Panc1 (cell line): ENCODE data around the gene RYK.

Experiments
- CTCF ChIP-seq: fragments of 450-650 bp; IDR thresholded peaks from 2 replicates; pipeline ENCODE4 v1.5.1; 2017; ENCODE audit warnings: mild to moderate bottlenecking
- POLR2AphosphoS5 ChIP-seq: IDR thresholded peaks from 2 replicates; pipeline ENCODE4 v1.6.1; 2012; ENCODE audit warnings: mild to moderate bottlenecking, low read depth, low read length, moderate library complexity
- REST ChIP-seq, 2 experiments: IDR thresholded peaks; 2 replicates each; pipeline ENCODE4 v1.6.1; 2011 to 2012; ENCODE audit warnings: low read depth in 2 of 2, control low read depth in 1 of 2, low read length in 1 of 2, mild to moderate bottlenecking in 1 of 2, moderate library complexity in 1 of 2; ENCODE audit not compliant: insufficient read depth in 1 of 2
- SIN3A ChIP-seq: IDR thresholded peaks from 2 replicates; pipeline ENCODE4 v1.6.1; 2012; ENCODE audit warnings: low read depth, mild to moderate bottlenecking, low read length, moderate library complexity, borderline replicate concordance; ENCODE audit not compliant: insufficient read depth
- TCF7L2 ChIP-seq: IDR thresholded peaks from 2 replicates; pipeline ENCODE4 v1.6.1; 2011; ENCODE audit warnings: mild to moderate bottlenecking, low read depth, low read length, inconsistent platforms

- TF ChIP-seq CTCF (no peak), SIN3A (no peak), POLR2AphosphoS5 (no peak), TCF7L2 (no peak), REST (IDR thresholded peaks at IDR 0.05; ENCODE audit: insufficient read depth in 1 of 2, low read depth in 2 of 2, low read length in 1 of 2) (no peak)
These were observed 14.0 kb downstream of the RYK start for GRCh38 chr3:134236505-134237170.
